ENCODE data around the gene HOXD11.

DNA sequence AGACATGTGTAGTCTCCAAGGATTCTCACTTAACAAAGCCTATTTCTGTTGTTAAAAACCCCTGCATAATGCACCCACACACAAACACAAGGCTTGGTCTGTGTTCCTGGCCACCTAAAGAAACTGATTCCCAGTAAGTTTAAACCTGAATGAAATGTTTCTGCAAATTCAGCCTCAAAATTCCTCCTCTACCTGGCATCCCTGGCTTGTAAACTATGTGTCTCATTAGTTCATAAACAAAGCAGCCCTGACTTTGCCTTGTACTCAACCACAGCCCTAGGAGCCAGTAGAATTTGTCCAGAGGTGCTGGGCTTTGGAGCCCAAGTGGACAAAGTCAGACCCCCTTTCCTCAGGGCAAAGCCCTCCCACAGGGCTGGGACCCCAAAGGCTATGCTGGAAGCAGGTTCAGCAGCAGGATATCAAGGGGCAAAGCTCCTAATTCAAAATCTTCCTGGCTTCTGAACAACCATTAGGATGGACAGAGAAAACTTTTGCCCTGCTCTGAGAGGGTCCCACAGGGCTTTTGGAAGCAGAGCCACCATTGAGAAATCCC lies 17.2 kb upstream of the HOXD11 start:
- TF ChIP-seq, protein P1, sequence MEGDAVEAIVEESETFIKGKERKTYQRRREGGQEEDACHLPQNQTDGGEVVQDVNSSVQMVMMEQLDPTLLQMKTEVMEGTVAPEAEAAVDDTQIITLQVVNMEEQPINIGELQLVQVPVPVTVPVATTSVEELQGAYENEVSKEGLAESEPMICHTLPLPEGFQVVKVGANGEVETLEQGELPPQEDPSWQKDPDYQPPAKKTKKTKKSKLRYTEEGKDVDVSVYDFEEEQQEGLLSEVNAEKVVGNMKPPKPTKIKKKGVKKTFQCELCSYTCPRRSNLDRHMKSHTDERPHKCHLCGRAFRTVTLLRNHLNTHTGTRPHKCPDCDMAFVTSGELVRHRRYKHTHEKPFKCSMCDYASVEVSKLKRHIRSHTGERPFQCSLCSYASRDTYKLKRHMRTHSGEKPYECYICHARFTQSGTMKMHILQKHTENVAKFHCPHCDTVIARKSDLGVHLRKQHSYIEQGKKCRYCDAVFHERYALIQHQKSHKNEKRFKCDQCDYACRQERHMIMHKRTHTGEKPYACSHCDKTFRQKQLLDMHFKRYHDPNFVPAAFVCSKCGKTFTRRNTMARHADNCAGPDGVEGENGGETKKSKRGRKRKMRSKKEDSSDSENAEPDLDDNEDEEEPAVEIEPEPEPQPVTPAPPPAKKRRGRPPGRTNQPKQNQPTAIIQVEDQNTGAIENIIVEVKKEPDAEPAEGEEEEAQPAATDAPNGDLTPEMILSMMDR (conservative IDR thresholded peaks at IDR 0.05; ENCODE audit: low read depth, low read length): no peak
- TF ChIP-seq, protein P2, sequence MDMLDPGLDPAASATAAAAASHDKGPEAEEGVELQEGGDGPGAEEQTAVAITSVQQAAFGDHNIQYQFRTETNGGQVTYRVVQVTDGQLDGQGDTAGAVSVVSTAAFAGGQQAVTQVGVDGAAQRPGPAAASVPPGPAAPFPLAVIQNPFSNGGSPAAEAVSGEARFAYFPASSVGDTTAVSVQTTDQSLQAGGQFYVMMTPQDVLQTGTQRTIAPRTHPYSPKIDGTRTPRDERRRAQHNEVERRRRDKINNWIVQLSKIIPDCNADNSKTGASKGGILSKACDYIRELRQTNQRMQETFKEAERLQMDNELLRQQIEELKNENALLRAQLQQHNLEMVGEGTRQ (IDR thresholded peaks at IDR 0.05; ENCODE audit: low read depth, low read length): no peak
- TF ChIP-seq, protein P3, sequence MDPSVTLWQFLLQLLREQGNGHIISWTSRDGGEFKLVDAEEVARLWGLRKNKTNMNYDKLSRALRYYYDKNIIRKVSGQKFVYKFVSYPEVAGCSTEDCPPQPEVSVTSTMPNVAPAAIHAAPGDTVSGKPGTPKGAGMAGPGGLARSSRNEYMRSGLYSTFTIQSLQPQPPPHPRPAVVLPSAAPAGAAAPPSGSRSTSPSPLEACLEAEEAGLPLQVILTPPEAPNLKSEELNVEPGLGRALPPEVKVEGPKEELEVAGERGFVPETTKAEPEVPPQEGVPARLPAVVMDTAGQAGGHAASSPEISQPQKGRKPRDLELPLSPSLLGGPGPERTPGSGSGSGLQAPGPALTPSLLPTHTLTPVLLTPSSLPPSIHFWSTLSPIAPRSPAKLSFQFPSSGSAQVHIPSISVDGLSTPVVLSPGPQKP (IDR thresholded peaks at IDR 0.05; ENCODE audit: borderline replicate concordance, low read depth, low read length): no peak
- no peak for TF ChIP-seq RFX5 (IDR thresholded peaks at IDR 0.05; ENCODE audit: low read depth, low read length)
- no peak for TF ChIP-seq POLR2A (IDR thresholded peaks at IDR 0.05; ENCODE audit: low read depth, low read length)
- TF ChIP-seq MAFK (IDR thresholded peaks at IDR 0.05; ENCODE audit: low read depth, low read length): no peak
- no peak for TF ChIP-seq NFE2L2 (IDR thresholded peaks at IDR 0.05; ENCODE audit: low read depth, low read length)
- no peak for TF ChIP-seq FOS (IDR thresholded peaks at IDR 0.05; ENCODE audit: low read depth, low read length)
- TF ChIP-seq CEBPB (IDR thresholded peaks at IDR 0.05; ENCODE audit: low read depth, low read length): no peak
